Pancreas (tissue), 10 donors: ENCODE measurements around the gene ZNF106. TPM values are rescaled to one million over a fixed set of nuclear protein-coding genes. Genes with fewer than 3 reads are reported as not detected.

Experiments
- ATAC-seq, 4 donors: fragments of 200-7000 bp; cut with Tn5 transposase; one replicate each; pipeline versions ENCODE4 v1.8.0 to v1.9.1; 2020; ENCODE audit warnings: mild to moderate bottlenecking in 4 of 4, moderate library complexity in 4 of 4
- DNase-seq, 6 donors: peaks; one replicate each; pipeline ENCODE4 v3.0.0-alpha.2; 2020
- FAIRE-seq: peaks from 2 replicates; lab custom pipeline; 2012; peaks lifted over from hg19 to GRCh38; lab: Jason Lieb, UNC
- H3K27ac ChIP-seq, 4 donors: fragments of 200-600 bp; sonication (generic); 1 replicate in 3 of 4; 2 replicates in 1 of 4; pipeline versions ENCODE4 v1.5.0 to v1.8.0; 2020
- H3K27me3 ChIP-seq, 4 donors: fragments of 200-600 bp; one replicate each; pipeline ENCODE4 v1.8.0; 2021
- H3K36me3 ChIP-seq, 3 donors: fragments of 200-600 bp; sonication (generic) in 1 of 3; one replicate each; pipeline versions ENCODE4 v1.5.0 to v1.8.0; 2020 to 2021
- H3K4me1 ChIP-seq, 3 donors: fragments of 200-600 bp; one replicate each; pipeline ENCODE4 v1.8.0; 2021
- H3K4me3 ChIP-seq, 4 donors: fragments of 200-600 bp; sonication (generic) in 2 of 4; one replicate each; pipeline versions ENCODE4 v1.5.0 to v1.8.0; 2020 to 2021
- H3K9me3 ChIP-seq, 4 donors: fragments of 200-600 bp; one replicate each; pipeline ENCODE4 v1.8.0; 2021
- CTCF ChIP-seq, 4 donors: fragments of 200-600 bp; sonication (generic) in 3 of 4; IDR thresholded peaks; one replicate each; pipeline versions ENCODE4 v1.5.0 to v1.8.0; 2021; ENCODE audit warnings: antibody characterized with exemption in 4 of 4
- WGBS, 2 donors: extraction: QIAGEN DNeasy Blood & Tissue Kit; methylation state at CpG; one replicate each; pipeline ENCODE4 v1.1.7; 2013; 5-methylcytosine and 5-hydroxymethylcytosine counted together
- intact Hi-C, 3 donors: fragments of 100-400 bp; cut with DNase I; formaldehyde crosslinking; loops; one replicate each; pipeline versions ENCODE4 v1.11.1 to v1.14.2; 2022
- polyA plus RNA-seq, 2 donors: library from polyadenylated mRNA; stranded (reverse); fragments of 200-250 nt; gene quantifications; one replicate each; pipeline ENCODE4 v1.2.3, GENCODE V29; 2013
- total RNA-seq, 6 donors: library from RNA; stranded (reverse); fragmentation: NEBNext Ultra II Directional in 4 of 6; extraction: Animal tissue kit (Norgen Biotek cat#: 25700) in 4 of 6; gene quantifications; one replicate each; pipeline versions ENCODE4 v1.2.1 to v1.2.4, GENCODE V29; 2021 to 2023
- donor health status: healthy with polysubstance abuse.
- donor health status: DM: no; HTN: no; CAD: no; lungs with moderate emphysema.
- donor health status: DM: no; HTN: no; CAD: no.
- donor health status: control.
- donor health status: control.
- donor health status: Bipolar disorder and iron deficiency.
- donor health status: DM: yes; HTN: yes; CAD: no.
- donor health status: DM: no; HTN: no; CAD: no.
- donor health status: DM: no; HTN: no; CAD: no.
- donor health status: DM: yes; HTN: yes; CAD: no.

Gene ZNF106
- total and polyA plus RNA-seq, 8 donors = 4.3 to 38.4 (median 17.5) TPM

GRCh38 chr15:42503825-42504224 is 12.9 kb upstream of the ZNF106 start:
- intact Hi-C loops = no loop called here
- H3K27ac ChIP-seq = no peak overlapping the region
- DNase-seq (no peak), FAIRE-seq (no peak), ATAC-seq (no peak)
- no peak overlapping the region for H3K4me3 ChIP-seq
- WGBS, 2 donors = 62 to 78% methylated on average over 1 of the region's 1 CpG
- peaks cover 0 to 13% (median 0%) of the 10 kb centered on the region in 3 donors for H3K4me1 ChIP-seq
- no peaks in the 10 kb centered on the region for H3K27me3 ChIP-seq
- H3K9me3 ChIP-seq = no peaks in the 10 kb centered on the region
- no peaks in the 10 kb centered on the region for H3K36me3 ChIP-seq
- TF ChIP-seq CTCF (IDR thresholded peaks at IDR 0.05) = no peak

- H3K4me3 ChIP-seq = no peak overlapping the region
- H3K27ac ChIP-seq = no peak overlapping the region
- H3K36me3 ChIP-seq = no peaks in the 10 kb centered on the region
- intact Hi-C loops = no loop called here
- DNase-seq (no peak), ATAC-seq (no peak), FAIRE-seq (no peak)
- TF ChIP-seq CTCF (IDR thresholded peaks at IDR 0.05) = no peak
- no peaks in the 10 kb centered on the region for H3K27me3 ChIP-seq
- H3K4me1 ChIP-seq = peaks cover 0 to 13% (median 0%) of the 10 kb centered on the region in 3 donors
- no peaks in the 10 kb centered on the region for H3K9me3 ChIP-seq
- 47 to 52% methylated on average over 4 of the region's 4 CpGs for WGBS, 2 donors
These were observed 11.5 kb upstream of the ZNF106 start for GRCh38 chr15:42502477-42502876.

GRCh38 chr15:42499858-42500609 is 9.1 kb upstream of the ZNF106 start:
- DNase-seq = no peak
- Histone ChIP-seq H3K4me3 (no peak overlapping the region), H3K27ac (peak overlapping the region in 2 of 4 donors; percentile 23 to 41), H3K36me3 (no peaks in the 10 kb centered on the region), H3K4me1 (peaks cover 0 to 13% (median 5%) of the 10 kb centered on the region in 3 donors), H3K27me3 (no peaks in the 10 kb centered on the region), H3K9me3 (no peaks in the 10 kb centered on the region)
- 61 to 70% methylated on average over 12 of the region's 12 CpGs for WGBS, 2 donors
- intact Hi-C loops = no loop called here
- no peak for ATAC-seq
- no peak for TF ChIP-seq CTCF (IDR thresholded peaks at IDR 0.05)
- no peak for FAIRE-seq

GRCh38 chr15:42498212-42499068 is 7.5 kb upstream of the ZNF106 start:
- Histone ChIP-seq H3K4me3 (no peak overlapping the region), H3K27ac (peak overlapping the region in 1 of 4 donors; percentile 41), H3K27me3 (no peaks in the 10 kb centered on the region), H3K9me3 (no peaks in the 10 kb centered on the region), H3K4me1 (peaks cover 0 to 19% (median 12%) of the 10 kb centered on the region in 3 donors), H3K36me3 (no peaks in the 10 kb centered on the region)
- TF ChIP-seq CTCF (IDR thresholded peaks at IDR 0.05) = no peak
- intact Hi-C loops = no loop called here
- DNase-seq (no peak), FAIRE-seq (no peak), ATAC-seq (no peak)
- 65 to 71% methylated on average over 6 of the region's 6 CpGs for WGBS, 2 donors
